Omental fat pad (tissue), 4 donors: ENCODE measurements around the gene GALNT16. TPM values are rescaled to one million over a fixed set of nuclear protein-coding genes. Genes with fewer than 3 reads are reported as not detected.
A peak's percentile ranks its signal among the peaks of the same experiment; 100 is the strongest.
"Not testable (repeated sequence)": the region's sequence is repeated elsewhere in the genome, so short reads cannot be mapped to it uniquely, and the experiment has no call there.

ENCODE experiments used
- ATAC-seq: fragments of 150-250 bp; one replicate; pipeline ENCODE4 v1.9.1; 2016; ENCODE audit warnings: mild to moderate bottlenecking, moderate library complexity; ENCODE audit not compliant: low FRiP score
- DNase-seq: peaks from one replicate; pipeline ENCODE4 v3.0.0-alpha.2; 2019; ENCODE audit warnings: low spot score
- CTCF ChIP-seq, 3 donors: fragments of 450-650 bp; IDR thresholded peaks; one replicate each; pipeline ENCODE4 v1.5.1; 2016 to 2017; ENCODE audit warnings: antibody characterized with exemption in 3 of 3, mild to moderate bottlenecking in 3 of 3, moderate library complexity in 2 of 3
- total RNA-seq, 4 donors: library from RNA; depleted of rRNA; stranded (reverse); fragments of >200 nt; gene quantifications; one replicate each; pipeline ENCODE4 v1.1.0, GENCODE V29; 2016

GALNT16 gene
- total RNA-seq: 10 to 100 TPM in 1 of 4 donors, 1 to 10 TPM in 3; 6.5 to 18.3 (median 8.1) TPM

DNA sequence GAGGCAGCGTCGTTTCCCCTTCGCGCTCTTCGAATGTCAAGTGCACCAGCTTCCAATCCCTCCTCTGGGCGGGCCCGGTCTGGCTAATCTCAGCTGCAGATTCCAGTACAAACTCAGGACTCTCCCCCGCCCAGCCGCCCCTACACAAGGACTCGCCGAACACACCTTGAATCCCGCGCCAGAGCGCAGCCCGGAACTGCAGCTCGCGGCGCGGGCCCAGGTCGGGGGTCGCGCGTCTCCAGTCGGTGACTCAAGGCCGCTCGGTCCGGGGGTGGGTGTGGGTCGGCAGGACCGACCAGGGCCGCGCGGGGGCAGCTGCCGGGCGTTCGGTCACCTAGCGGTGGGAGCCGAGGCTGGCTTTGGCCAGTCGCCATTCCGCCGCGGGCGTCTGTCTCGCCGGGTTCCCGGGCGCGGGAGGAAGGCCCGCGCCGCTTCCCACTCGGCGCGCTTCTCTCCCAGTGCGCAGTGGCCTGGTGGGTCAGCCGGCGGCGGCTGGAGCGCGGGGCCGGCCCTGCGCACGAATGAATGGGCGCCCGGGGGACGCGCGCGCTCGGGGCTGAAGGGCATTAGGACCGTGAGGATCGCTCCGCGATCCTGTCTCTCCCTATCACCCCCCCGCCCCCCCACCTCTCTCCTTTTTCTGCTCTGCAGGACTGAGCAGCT is at the start of gene GALNT16:
TSS of gene GALNT16 (plus strand) at position 632 of the 663 bp plus-strand sequence. CDS start 133 bp downstream, outside the sequence.
- peak; percentile 47 for ATAC-seq

GRCh38 chr14:69214393-69214792 is 45.6 kb upstream of the GALNT16 start:
- no peak for ATAC-seq
- no peak for TF ChIP-seq CTCF (IDR thresholded peaks at IDR 0.05)
- no peak for DNase-seq

More for the DNA sequence above, at the start of gene GALNT16:
- DNase-seq: no peak
- TF ChIP-seq CTCF (IDR thresholded peaks at IDR 0.05): no peak

DNA sequence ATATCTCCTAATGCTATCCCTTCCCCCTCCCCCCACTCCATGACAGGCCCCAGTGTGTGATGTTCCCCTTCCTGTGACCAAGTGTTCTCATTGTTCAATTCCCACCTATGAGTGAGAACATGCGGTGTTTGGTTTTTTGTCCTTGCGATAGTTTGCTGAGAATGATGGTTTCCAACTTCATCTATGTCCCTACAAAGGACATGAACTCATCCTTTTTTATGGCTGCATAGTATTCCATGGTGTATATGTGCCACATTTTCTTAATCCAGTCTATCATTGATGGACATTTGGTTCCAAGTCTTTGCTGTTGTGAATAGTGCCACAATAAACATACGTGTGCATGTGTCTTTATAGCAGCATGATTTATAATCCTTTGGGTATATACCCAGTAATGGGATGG is 42.3 kb upstream of the GALNT16 start:
- not testable (repeated sequence) for DNase-seq, ATAC-seq

DNA sequence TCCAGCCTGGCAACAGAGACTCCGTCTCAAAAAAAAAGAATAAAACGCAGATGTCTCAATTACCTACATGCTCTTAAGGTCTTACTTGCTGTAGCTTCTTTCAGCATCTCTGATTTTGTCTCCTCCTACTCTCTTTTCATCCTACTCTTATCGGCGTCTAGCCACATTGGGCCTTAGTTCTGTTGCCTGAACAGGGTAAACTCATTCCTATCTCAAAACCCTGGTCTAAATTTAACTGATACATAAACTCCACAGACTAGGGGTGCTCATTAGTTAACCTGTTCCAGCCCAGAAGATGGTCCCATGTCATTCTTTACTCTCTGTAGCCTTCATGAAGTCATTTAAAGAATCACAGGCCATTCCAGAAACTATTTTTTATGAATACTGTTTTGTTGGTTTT is 35.0 kb upstream of the GALNT16 start:
- ATAC-seq: no peak
- no peak for DNase-seq
- no peak for TF ChIP-seq CTCF (IDR thresholded peaks at IDR 0.05)

- TF ChIP-seq CTCF (IDR thresholded peaks at IDR 0.05): no peak
- ATAC-seq (no peak), DNase-seq (no peak)
Measured at GRCh38 chr14:69226178-69226577, 33.8 kb upstream of the GALNT16 start.

DNA sequence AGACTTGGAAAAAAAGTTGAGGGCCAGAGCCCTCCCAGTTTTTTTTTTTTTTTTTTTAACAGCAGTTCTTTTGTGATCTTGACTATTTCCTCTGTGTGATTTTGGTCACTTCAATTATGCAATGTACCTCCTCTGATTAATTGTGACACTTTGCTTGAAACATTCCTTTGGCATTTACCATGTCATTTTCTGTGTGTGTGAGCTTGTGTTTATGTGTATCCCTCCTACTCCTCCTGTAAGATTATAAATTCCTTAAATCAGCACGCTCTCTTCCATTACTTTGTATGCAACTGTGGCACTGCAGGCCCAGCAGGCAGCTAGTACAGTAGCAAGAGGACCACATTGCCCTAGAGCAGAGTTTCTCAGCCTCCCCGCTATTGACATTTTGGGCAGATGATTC is 33.2 kb upstream of the GALNT16 start:
- no peak for TF ChIP-seq CTCF (IDR thresholded peaks at IDR 0.05)
- no peak for ATAC-seq
- DNase-seq: no peak

- no peak for DNase-seq
- no peak for TF ChIP-seq CTCF (IDR thresholded peaks at IDR 0.05)
- ATAC-seq: no peak
Measured at GRCh38 chr14:69231486-69231885, 28.5 kb upstream of the GALNT16 start.
